ENCODE data around the gene FOCAD.

- TF ChIP-seq CTCF (conservative IDR thresholded peaks at IDR 0.05; ENCODE audit: low read length): no peak
- TF ChIP-seq EZH2phosphoT487 (IDR thresholded peaks at IDR 0.05; ENCODE audit: borderline replicate concordance): no peak
These were observed 189.3 kb downstream of the FOCAD start for GRCh38 chr9:20873240-20873865.
